SK-N-SH treated with all-trans-retinoic acid at 6 μM for 48 hours (cell line): ENCODE measurements around the gene HTT-AS.

Source experiments
- BACH2 ChIP-seq: fragments of 250-450 bp; sonication (Bioruptor Pico); IDR thresholded peaks from 2 replicates; pipeline ENCODE4 v1.9.0; 2021; ENCODE audit warnings: mild to moderate bottlenecking, borderline replicate concordance
- CREB5 ChIP-seq: fragments of 250-450 bp; sonication (Bioruptor Pico); IDR thresholded peaks from 2 replicates; pipeline ENCODE4 v1.5.1; 2020; ENCODE audit warnings: low read depth, mild to moderate bottlenecking, moderate library complexity
- GLIS3 ChIP-seq: fragments of 250-450 bp; sonication (Bioruptor Pico); IDR thresholded peaks from 2 replicates; pipeline ENCODE4 v1.5.0; 2020; ENCODE audit warnings: mild to moderate bottlenecking, moderate library complexity
- OSR1 ChIP-seq: fragments of 250-450 bp; sonication (Bioruptor Pico); IDR thresholded peaks from 2 replicates; pipeline ENCODE4 v1.8.0; 2022; ENCODE audit warnings: moderate library complexity, mild to moderate bottlenecking, inconsistent platforms
- PATZ1 ChIP-seq: fragments of 250-450 bp; sonication (Bioruptor Pico); IDR thresholded peaks from 2 replicates; pipeline ENCODE4 v1.8.0; 2020; ENCODE audit warnings: mild to moderate bottlenecking, moderate library complexity, borderline replicate concordance
- SNAI2 ChIP-seq: fragments of 250-450 bp; sonication (Bioruptor Pico); IDR thresholded peaks from 2 replicates; pipeline ENCODE4 v1.5.0; 2020; ENCODE audit warnings: mild to moderate bottlenecking, moderate library complexity
- TOX ChIP-seq: fragments of 250-450 bp; sonication (Bioruptor Pico); IDR thresholded peaks from 2 replicates; pipeline ENCODE4 v1.8.0; 2021; ENCODE audit warnings: mild to moderate bottlenecking, moderate library complexity, borderline replicate concordance
- ZFP3 ChIP-seq: fragments of 250-450 bp; sonication (Bioruptor Pico); IDR thresholded peaks from 2 replicates; pipeline ENCODE4 v1.5.0; 2020; ENCODE audit warnings: mild to moderate bottlenecking, moderate library complexity
- ZFP30 ChIP-seq: fragments of 450-650 bp; formaldehyde crosslinking; IDR thresholded peaks from 2 replicates; pipeline ENCODE4 v1.5.0; 2022; ENCODE audit warnings: mild to moderate bottlenecking, moderate library complexity

- no peak for TF ChIP-seq OSR1 (CRISPR knock-in tag)
- no peak for TF ChIP-seq ZFP30
- TF ChIP-seq ZFP3 (CRISPR knock-in tag) = no peak
- TF ChIP-seq CREB5 (CRISPR knock-in tag) = no peak
- TF ChIP-seq PATZ1 (CRISPR knock-in tag) = no peak
- TF ChIP-seq TOX = no peak
- no peak for TF ChIP-seq SNAI2 (CRISPR knock-in tag)
- no peak for TF ChIP-seq BACH2 (CRISPR knock-in tag)
- TF ChIP-seq GLIS3 (CRISPR knock-in tag) = no peak
Measured at GRCh38 chr4:3031357-3032082, 42.8 kb downstream of the HTT-AS start.
